C4-2B (cell line): ENCODE measurements around the gene MCF2L2.

ENCODE experiments used
- CTCF ChIP-seq: fragments of 450-650 bp; conservative IDR thresholded peaks from 2 replicates; pipeline ENCODE4 v1.5.1; 2017; ENCODE audit warnings: mild to moderate bottlenecking
- ZFX ChIP-seq: fragments of 450-650 bp; IDR thresholded peaks from 2 replicates; pipeline ENCODE4 v1.6.1; 2017

GRCh38 chr3:183178512-183178832 is 249.9 kb downstream of the MCF2L2 start:
- no peak for TF ChIP-seq CTCF
- no peak for TF ChIP-seq ZFX
